ENCODE data around the gene BMP7.

GRCh38 chr20:57292611-57293010 lies 26.2 kb upstream of the BMP7 start:
- TF ChIP-seq POLR2A (IDR thresholded peaks at IDR 0.05; ENCODE audit: low read depth) (no peak), CTCF (IDR thresholded peaks at IDR 0.05) (no peak), POLR2AphosphoS5 (IDR thresholded peaks at IDR 0.05) (no peak), EP300 (IDR thresholded peaks at IDR 0.05) (no peak)
